GM23248 (cell line): ENCODE measurements around the gene NQO2.

Experiments
- EZH2 ChIP-seq: fragments of 200-600 bp; sonication (generic); IDR thresholded peaks from 2 replicates; pipeline ENCODE4 v1.6.1; 2018; ENCODE audit warnings: antibody characterized with exemption, mild to moderate bottlenecking; ENCODE audit not compliant: insufficient read depth, poor library complexity, severe bottlenecking
- EZH2phosphoT487 ChIP-seq: fragments of 200-600 bp; sonication (generic); IDR thresholded peaks from 2 replicates; pipeline ENCODE4 v1.6.1; 2018; ENCODE audit warnings: antibody characterized with exemption, moderate library complexity, mild to moderate bottlenecking, low read depth; ENCODE audit not compliant: insufficient read depth

DNA sequence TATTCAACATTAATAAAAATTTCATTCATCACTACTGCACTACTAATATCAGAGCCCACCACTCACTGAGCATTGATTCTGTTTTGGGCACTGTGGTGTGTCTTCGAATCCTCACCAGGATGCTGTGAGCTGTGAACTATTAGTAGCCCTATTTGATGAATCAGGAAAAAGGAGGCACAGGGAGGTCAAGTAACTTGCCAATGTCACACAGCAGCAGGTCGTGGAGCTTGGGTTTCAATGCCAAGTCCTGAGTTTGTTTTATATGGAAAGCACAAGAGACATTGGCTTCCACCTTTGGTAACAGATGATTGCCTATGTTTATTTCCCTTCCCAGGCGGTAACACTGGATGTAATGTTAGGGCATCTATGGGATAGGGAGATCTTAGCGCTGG, 15.0 kb downstream of the NQO2 start:
- TF ChIP-seq EZH2phosphoT487 (no peak), EZH2 (no peak)
